Spleen (tissue), 13 donors: ENCODE measurements around the gene SHOC2. TPM values are rescaled to one million over a fixed set of nuclear protein-coding genes. Genes with fewer than 3 reads are reported as not detected.
A peak's percentile ranks its signal among the peaks of the same experiment; 100 is the strongest.

Experiments used
- DNase-seq: peaks from one replicate; pipeline ENCODE4 v3.0.0-alpha.2; 2020
- H3K27ac ChIP-seq, 8 donors: fragments of 200-600 bp; sonication (generic) in 7 of 8; 1 replicate in 4 of 8; 2 replicates in 4 of 8; pipeline versions ENCODE4 v1.5.0 to v1.8.0; 2016 to 2021; ENCODE audit warnings: inconsistent platforms in 4 of 8, mild to moderate bottlenecking in 4 of 8, moderate library complexity in 1 of 8
- H3K27me3 ChIP-seq, 7 donors: fragments of 200-600 bp; sonication (generic) in 6 of 7; replicated peaks in 1 of 7; 1 replicate in 4 of 7; 2 replicates in 3 of 7; pipeline versions ENCODE4 v1.5.0 to v1.8.0; 2016 to 2021; ENCODE audit warnings: inconsistent platforms in 3 of 7, mild to moderate bottlenecking in 1 of 7
- H3K36me3 ChIP-seq, 6 donors: fragments of 200-600 bp; sonication (generic) in 5 of 6; 1 replicate in 4 of 6; 2 replicates in 2 of 6; pipeline versions ENCODE4 v1.5.0 to v1.8.0; 2016 to 2021; ENCODE audit warnings: inconsistent platforms in 2 of 6
- H3K4me1 ChIP-seq, 6 donors: fragments of 200-600 bp; sonication (generic) in 5 of 6; 1 replicate in 3 of 6; 2 replicates in 3 of 6; pipeline versions ENCODE4 v1.5.0 to v1.8.0; 2016 to 2021; ENCODE audit warnings: inconsistent platforms in 3 of 6
- H3K4me3 ChIP-seq, 8 donors: fragments of 200-600 bp; sonication (generic) in 7 of 8; 1 replicate in 4 of 8; 2 replicates in 4 of 8; pipeline versions ENCODE4 v1.5.0 to v1.8.0; 2016 to 2021; ENCODE audit warnings: inconsistent platforms in 4 of 8, mild to moderate bottlenecking in 4 of 8, moderate library complexity in 2 of 8
- H3K9me3 ChIP-seq, 8 donors: fragments of 200-600 bp; sonication (generic) in 7 of 8; 1 replicate in 4 of 8; 2 replicates in 4 of 8; pipeline versions ENCODE4 v1.5.0 to v1.8.0; 2016 to 2021; ENCODE audit warnings: inconsistent platforms in 4 of 8
- POLR2A ChIP-seq, 3 donors: fragments of 450-650 bp; IDR thresholded peaks; one replicate each; pipeline ENCODE4 v1.5.1; 2017; ENCODE audit warnings: antibody characterized with exemption in 3 of 3, mild to moderate bottlenecking in 1 of 3
- POLR2AphosphoS5 ChIP-seq, 3 donors: sonication (generic); formaldehyde crosslinking; IDR thresholded peaks; one replicate each; pipeline ENCODE4 v1.5.1; 2017; ENCODE audit warnings: antibody characterized with exemption in 3 of 3
- WGBS, 5 donors: extraction: QIAGEN DNeasy Blood & Tissue Kit in 3 of 5; methylation state at CpG; one replicate each; pipeline versions ENCODE4 v1.1.5 to v1.1.7; 2013 to 2018; 5-methylcytosine and 5-hydroxymethylcytosine counted together
- intact Hi-C: fragments of 100-400 bp; cut with DNase I; formaldehyde crosslinking; loops from one replicate; pipeline ENCODE4 v1.15.0; 2023; ENCODE audit warnings: low total_unique reads
- long read RNA-seq, 2 donors: transcript quantifications; one replicate each; lab custom pipeline, GENCODE V29; 2026
- polyA plus RNA-seq, 3 donors: library from polyadenylated mRNA; stranded (reverse); fragments of 200-250 nt; gene quantifications; one replicate each; pipeline ENCODE4 v1.2.1, GENCODE V29; 2013
- total RNA-seq, 7 donors: library from RNA; depleted of rRNA in 3 of 7; stranded (reverse); fragments of >200 nt in 3 of 7; fragmentation: NEBNext Ultra II Directional in 4 of 7; extraction: Animal tissue kit (Norgen Biotek cat#: 25700) in 4 of 7; gene quantifications; one replicate each; pipeline versions ENCODE4 v1.1.0 to v1.2.1, GENCODE V29; 2016 to 2021
- TF ChIP-seq, protein P1 (sequence below), 11 experiments: fragments of 200-600 bp in 7 of 11; fragments of 450-650 bp in 4 of 11; sonication (generic) in 4 of 11; IDR thresholded peaks in 8 of 11; conservative IDR thresholded peaks in 3 of 11; 1 replicate in 7 of 11; 2 replicates in 4 of 11; pipeline versions ENCODE4 v1.4.0 to v1.8.0; 2016 to 2021; ENCODE audit warnings: antibody characterized with exemption in 11 of 11, inconsistent platforms in 4 of 11, mild to moderate bottlenecking in 1 of 11
- donor health status: healthy with polysubstance abuse.
- donor health status: DM: no; HTN: no; CAD: no; lungs with moderate emphysema.
- donor health status: DM: no; HTN: no; CAD: no.
- donor health status: Bipolar disorder and iron deficiency.
- donor health status: healthy.
- donor health status: DM: no; HTN: no; CAD: no.
- donor health status: DM: yes; HTN: yes; CAD: no.

The SHOC2 gene
- total RNA-seq (10 to 100 TPM; 60.6 to 80.4 (median 72.2) TPM), polyA plus RNA-seq (10 to 100 TPM; 17.6 to 24.5 (median 20.5) TPM)
- long read RNA-seq, donor 1, transcript SHOC2-202 (9 exons, 3,943 nt): major isoform, 5 of 15 reads
- long read RNA-seq, donor 1, partial matches to known transcripts: 10 of 15 reads
- long read RNA-seq, donor 1, other reads (novel, unspliced or antisense): 0 of 15 reads
- long read RNA-seq, donor 2, transcript SHOC2-202 (9 exons, 3,943 nt): major isoform, 7 of 20 reads
- long read RNA-seq, donor 2, partial matches to known transcripts: 12 of 20 reads
- long read RNA-seq, donor 2, other reads (novel, unspliced or antisense): 0 of 20 reads

DNA sequence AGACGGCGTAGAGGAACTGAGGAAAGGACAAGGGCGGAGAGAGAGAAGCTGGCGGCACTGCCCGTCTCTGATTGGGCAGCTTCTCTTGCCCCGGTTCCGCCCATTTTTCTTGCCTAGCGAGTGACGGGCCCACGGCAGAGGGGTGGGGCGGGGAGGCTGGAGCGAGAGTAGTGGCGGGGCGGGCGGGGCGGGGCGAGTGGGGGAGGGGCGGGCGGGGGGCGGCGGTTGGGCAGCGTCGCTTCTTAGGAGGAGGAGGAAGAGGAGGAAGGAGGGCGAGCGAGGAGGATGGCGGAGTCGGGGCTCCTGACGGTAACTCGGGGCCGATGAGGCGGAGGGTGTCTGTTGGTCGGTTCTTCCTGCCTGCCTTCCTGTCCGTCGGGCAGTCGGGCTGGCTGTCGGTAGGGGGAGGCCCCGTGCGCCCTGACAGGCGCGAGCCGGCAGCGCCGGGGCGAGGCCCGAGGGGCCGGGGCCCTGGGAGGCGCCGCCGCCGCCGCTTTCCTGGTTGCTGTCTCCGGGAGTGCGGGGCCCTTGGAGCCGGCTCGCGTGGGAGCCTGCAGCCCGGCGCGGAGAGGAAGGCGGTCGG is at the start of gene SHOC2:
Gene SHOC2 (plus strand): TSS at position 256 of the 583 bp plus-strand sequence. CDS start 44,755 bp downstream, outside the sequence.
- DNase-seq: peak; percentile 100
- H3K4me1 ChIP-seq: peaks cover 13 to 84% (median 54%) of the 10 kb centered on the region in 6 donors
- H3K9me3 ChIP-seq: no peaks in the 10 kb centered on the region
- WGBS, 5 donors: 0 to 2% (median 1%) methylated on average over 36 to 61 of the region's 61 CpGs
- peak within 1 kb of the TSS; percentile 62 to 93 (median 76) for H3K4me3 ChIP-seq
- peak; percentile 84 to 90 (median 90) for TF ChIP-seq POLR2AphosphoS5 (IDR thresholded peaks at IDR 0.05)
- TF ChIP-seq, protein P1, sequence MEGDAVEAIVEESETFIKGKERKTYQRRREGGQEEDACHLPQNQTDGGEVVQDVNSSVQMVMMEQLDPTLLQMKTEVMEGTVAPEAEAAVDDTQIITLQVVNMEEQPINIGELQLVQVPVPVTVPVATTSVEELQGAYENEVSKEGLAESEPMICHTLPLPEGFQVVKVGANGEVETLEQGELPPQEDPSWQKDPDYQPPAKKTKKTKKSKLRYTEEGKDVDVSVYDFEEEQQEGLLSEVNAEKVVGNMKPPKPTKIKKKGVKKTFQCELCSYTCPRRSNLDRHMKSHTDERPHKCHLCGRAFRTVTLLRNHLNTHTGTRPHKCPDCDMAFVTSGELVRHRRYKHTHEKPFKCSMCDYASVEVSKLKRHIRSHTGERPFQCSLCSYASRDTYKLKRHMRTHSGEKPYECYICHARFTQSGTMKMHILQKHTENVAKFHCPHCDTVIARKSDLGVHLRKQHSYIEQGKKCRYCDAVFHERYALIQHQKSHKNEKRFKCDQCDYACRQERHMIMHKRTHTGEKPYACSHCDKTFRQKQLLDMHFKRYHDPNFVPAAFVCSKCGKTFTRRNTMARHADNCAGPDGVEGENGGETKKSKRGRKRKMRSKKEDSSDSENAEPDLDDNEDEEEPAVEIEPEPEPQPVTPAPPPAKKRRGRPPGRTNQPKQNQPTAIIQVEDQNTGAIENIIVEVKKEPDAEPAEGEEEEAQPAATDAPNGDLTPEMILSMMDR (IDR thresholded peaks at IDR 0.05 in 8 of 11, conservative IDR thresholded peaks at IDR 0.05 in 3 of 11): no peak
- TF ChIP-seq POLR2A (IDR thresholded peaks at IDR 0.05): peak in 2 of 3 donors; percentile 26 to 58
- H3K36me3 ChIP-seq: peaks cover 0 to 15% (median 0%) of the 10 kb centered on the region in 6 donors
- intact Hi-C loops: no loop called here
- H3K27me3 ChIP-seq: no peaks in the 10 kb centered on the region
- peak within 1 kb of the TSS; percentile 96 to 100 (median 97) for H3K27ac ChIP-seq

DNA sequence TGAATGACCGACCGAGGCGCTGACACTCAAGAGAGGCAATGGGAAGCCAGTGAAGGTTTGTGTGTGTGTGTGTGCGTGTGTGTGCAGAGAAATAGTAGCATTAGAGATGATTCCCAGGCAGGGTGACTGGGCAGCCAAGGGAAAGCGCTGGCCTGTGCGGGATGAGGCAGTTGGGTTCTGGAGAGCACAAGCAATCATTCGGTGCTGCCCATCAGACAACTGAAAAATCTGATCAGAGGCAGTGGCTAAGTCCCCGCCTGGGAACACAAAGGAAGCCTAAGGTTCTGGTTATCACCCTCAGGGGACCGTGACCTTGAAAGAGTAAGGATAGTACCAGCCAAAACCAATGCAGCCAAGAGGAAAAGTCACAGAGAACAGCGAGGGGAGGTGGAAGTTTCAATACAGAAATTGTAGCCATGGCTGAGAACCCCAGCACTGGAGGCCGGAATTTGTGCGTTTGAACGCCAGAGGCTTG is 48.5 kb upstream of the SHOC2 start:
- H3K27ac ChIP-seq: peak overlapping the region; percentile 96 to 100 (median 99)
- intact Hi-C loops: loop anchor here (5.0 kb wide), 1 partner anchor 69 kb away; no protein-coding TSS in a partner anchor
- peak overlapping the region; percentile 78 to 96 (median 90) for H3K4me3 ChIP-seq
- H3K27me3 ChIP-seq: no peaks in the 10 kb centered on the region
- no peaks in the 10 kb centered on the region for H3K9me3 ChIP-seq
- TF ChIP-seq POLR2AphosphoS5 (IDR thresholded peaks at IDR 0.05) (no peak), POLR2A (IDR thresholded peaks at IDR 0.05) (no peak)
- TF ChIP-seq, protein P1 (IDR thresholded peaks at IDR 0.05 in 8 of 11, conservative IDR thresholded peaks at IDR 0.05 in 3 of 11): no peak
- peaks cover 0 to 4% (median 0%) of the 10 kb centered on the region in 6 donors for H3K36me3 ChIP-seq
- no peak for DNase-seq
- WGBS, 5 donors: 59 to 68% (median 63%) methylated on average over 13 of the region's 13 CpGs
- peaks cover 55 to 88% (median 78%) of the 10 kb centered on the region in 6 donors for H3K4me1 ChIP-seq

DNA sequence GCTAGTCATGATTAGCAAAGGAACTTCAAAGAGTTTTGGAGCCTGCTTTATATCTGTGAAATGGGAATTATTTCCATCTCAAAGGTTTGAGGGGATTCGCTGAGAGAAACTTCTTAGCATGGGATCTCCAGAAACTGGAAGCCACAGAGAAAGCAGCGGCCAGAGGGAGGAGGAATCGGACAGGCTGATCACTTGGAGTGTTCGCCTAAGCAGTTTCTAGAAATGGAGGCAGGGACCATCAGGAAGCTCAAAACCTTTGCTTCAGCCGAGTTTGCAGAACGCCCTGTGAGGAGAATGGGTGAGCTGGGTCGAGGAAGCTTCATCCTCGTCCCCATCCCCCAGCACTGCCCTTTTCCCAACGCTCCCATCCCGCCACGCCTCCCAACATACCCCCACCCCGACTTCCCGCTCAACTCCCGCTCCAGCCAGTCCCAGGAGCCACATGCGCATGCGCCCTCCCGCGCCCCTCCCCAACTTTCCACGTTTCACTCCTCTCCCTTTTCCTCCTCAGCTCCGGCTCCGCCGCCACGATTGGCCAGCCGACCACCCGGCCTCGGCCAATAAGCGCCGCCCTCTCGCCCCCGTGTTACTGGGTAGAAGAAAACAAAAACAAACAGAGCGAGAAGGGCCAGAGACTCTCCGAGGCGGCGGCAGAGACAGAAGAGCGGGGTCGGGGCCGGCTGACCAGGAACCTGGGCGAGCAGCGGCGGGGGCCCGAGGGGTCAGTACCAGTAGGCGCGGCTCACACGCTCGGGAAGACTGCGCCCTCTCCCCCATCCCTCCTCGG is 47.9 kb upstream of the SHOC2 start, which contains the start of gene PDCD4:
Gene PDCD4 (plus strand): TSS at position 631 of the 787 bp plus-strand sequence. CDS start 4,100 bp downstream, outside the sequence.
- peak; percentile 98 for DNase-seq
- Histone ChIP-seq H3K4me3 (peak within 1 kb of the TSS; percentile 78 to 96 (median 90)), H3K9me3 (no peaks in the 10 kb centered on the region), H3K4me1 (peaks cover 54 to 88% (median 78%) of the 10 kb centered on the region in 6 donors), H3K27ac (peak within 1 kb of the TSS; percentile 96 to 100 (median 99)), H3K36me3 (peaks cover 0 to 10% (median 0%) of the 10 kb centered on the region in 6 donors), H3K27me3 (no peaks in the 10 kb centered on the region)
- intact Hi-C loops: loop anchor here (5.0 kb wide), 1 partner anchor 69 kb away; no protein-coding TSS in a partner anchor
- TF ChIP-seq, protein P1 (IDR thresholded peaks at IDR 0.05 in 8 of 11, conservative IDR thresholded peaks at IDR 0.05 in 3 of 11): peak in 1 of 11 experiments; percentile 7
- TF ChIP-seq POLR2AphosphoS5 (IDR thresholded peaks at IDR 0.05) (peak; percentile 96 to 98 (median 98)), POLR2A (IDR thresholded peaks at IDR 0.05) (peak; percentile 14 to 90 (median 83))
- 0 to 1% (median 1%) methylated on average over 37 to 47 of the region's 47 CpGs for WGBS, 5 donors
